Lower leg skin (tissue), 4 donors: Measurements from ENCODE around the gene LRG1. TPM values are rescaled to one million over a fixed set of nuclear protein-coding genes. Genes with fewer than 3 reads are reported as not detected.

Experiments
- DNase-seq, 2 donors: peaks; one replicate each; pipeline ENCODE4 v3.0.0-alpha.2; 2019; ENCODE audit warnings: low spot score in 2 of 2
- H3K4me3 ChIP-seq: fragments of 200-600 bp; sonication (generic); 2 replicates; pipeline ENCODE4 v1.5.1; 2017; ENCODE audit warnings: mild to moderate bottlenecking, low read depth; ENCODE audit not compliant: poor library complexity, severe bottlenecking
- POLR2A ChIP-seq, 2 donors: fragments of 450-650 bp; IDR thresholded peaks; one replicate each; pipeline ENCODE4 v1.6.1; 2016 to 2017; ENCODE audit warnings: antibody characterized with exemption in 2 of 2, mild to moderate bottlenecking in 1 of 2, moderate library complexity in 1 of 2
- WGBS, 2 donors: methylation state at CpG; one replicate each; pipeline ENCODE4 v1.1.5; 2018; 5-methylcytosine and 5-hydroxymethylcytosine counted together
- intact Hi-C: fragments of 100-400 bp; cut with DNase I; formaldehyde crosslinking; loops from one replicate; pipeline ENCODE4 v1.15.0; 2023; ENCODE audit warnings: low total_unique reads
- total RNA-seq, 4 donors: library from RNA; depleted of rRNA; stranded (reverse); fragments of >200 nt; gene quantifications; one replicate each; pipeline ENCODE4 v1.1.0, GENCODE V29; 2016
- TF ChIP-seq, protein P1 (sequence below), 3 donors: fragments of 450-650 bp; IDR thresholded peaks; one replicate each; pipeline ENCODE4 v1.5.1; 2016; ENCODE audit warnings: antibody characterized with exemption in 3 of 3, mild to moderate bottlenecking in 3 of 3, moderate library complexity in 2 of 3

The LRG1 gene
- total RNA-seq, 4 donors from 2014 or later = 1.8 to 9.9 (median 2.7) TPM

DNA sequence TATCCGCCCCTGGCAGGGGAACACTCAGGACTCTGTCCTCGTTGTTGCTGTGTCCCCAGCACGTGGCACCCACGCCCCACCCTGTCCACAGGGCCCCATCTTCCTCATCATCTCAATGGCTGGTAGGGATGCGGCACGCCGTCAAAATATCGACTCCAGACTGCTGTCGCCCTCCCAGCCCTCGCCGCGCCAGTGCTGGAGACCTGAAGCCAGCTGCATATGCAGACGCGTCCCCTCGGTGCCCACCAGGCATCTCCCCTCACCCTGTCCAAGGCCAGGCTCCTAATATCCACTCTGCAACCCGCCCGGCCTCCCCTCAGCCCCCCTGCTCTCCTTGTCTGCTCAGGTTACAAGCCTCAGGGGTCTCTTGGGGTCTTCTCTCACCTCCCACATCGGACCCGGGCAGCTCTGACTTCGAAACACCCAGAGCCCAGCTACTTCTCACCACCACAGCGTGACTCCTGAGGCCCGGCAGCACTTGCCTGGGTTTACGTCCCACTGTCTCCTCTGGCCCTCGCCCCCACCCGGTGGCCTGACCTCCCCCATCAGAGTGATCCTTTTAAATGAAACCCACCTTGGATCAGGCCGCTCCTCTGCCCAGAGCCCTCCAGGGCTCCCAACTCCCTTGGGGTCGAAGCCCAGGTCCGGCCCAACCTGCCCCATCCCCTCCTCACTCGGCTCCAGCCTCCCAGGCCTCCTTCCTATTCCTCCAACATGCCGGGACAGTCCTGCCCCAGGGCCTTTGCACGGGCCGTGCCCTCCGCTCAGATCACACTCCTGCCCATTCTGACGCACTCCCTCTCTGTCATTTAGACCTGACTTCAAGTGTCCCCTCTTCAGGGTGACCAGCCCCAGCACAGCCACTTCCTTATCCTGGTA is 34.0 kb downstream of the LRG1 start:
- no peak overlapping the region for H3K4me3 ChIP-seq
- intact Hi-C loops = no loop called here
- DNase-seq = no peak
- TF ChIP-seq, protein P1, sequence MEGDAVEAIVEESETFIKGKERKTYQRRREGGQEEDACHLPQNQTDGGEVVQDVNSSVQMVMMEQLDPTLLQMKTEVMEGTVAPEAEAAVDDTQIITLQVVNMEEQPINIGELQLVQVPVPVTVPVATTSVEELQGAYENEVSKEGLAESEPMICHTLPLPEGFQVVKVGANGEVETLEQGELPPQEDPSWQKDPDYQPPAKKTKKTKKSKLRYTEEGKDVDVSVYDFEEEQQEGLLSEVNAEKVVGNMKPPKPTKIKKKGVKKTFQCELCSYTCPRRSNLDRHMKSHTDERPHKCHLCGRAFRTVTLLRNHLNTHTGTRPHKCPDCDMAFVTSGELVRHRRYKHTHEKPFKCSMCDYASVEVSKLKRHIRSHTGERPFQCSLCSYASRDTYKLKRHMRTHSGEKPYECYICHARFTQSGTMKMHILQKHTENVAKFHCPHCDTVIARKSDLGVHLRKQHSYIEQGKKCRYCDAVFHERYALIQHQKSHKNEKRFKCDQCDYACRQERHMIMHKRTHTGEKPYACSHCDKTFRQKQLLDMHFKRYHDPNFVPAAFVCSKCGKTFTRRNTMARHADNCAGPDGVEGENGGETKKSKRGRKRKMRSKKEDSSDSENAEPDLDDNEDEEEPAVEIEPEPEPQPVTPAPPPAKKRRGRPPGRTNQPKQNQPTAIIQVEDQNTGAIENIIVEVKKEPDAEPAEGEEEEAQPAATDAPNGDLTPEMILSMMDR (IDR thresholded peaks at IDR 0.05) = no peak
- TF ChIP-seq POLR2A (IDR thresholded peaks at IDR 0.05) = no peak
- WGBS, 2 donors = 92% methylated on average over 34 of the region's 34 CpGs

DNA sequence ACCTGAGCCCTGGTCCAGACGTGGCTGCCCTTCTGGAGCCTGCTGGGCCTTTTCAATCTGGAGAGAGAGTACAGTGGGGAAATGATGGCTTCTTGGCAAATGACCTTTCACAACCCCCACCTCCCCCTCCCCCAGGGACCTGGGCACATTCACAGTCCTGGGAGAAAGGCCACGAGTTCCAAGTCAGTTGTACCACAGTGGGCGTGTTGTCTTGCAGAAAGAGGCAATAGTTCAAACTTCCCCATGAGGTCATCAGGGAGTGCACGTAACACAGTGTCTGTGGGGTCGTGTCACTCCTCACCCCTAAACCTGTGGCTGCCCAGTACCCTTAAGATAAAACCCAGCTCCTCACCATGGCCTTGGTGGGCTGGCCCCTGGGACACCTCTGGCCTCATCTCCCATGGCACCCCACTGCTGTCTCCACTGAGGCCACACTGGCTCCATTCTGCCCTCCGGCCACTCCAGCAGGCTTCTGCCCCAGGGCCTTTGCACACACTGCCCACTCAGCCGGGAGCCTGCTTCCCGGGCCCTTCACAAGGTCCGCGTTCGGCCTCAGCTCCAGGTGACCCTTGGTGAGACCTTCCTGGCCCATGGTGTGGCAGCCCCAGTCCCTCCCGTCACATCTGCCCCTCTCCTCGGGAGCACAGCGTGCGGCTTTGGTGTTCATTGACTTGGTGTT is 34.8 kb downstream of the LRG1 start:
- TF ChIP-seq POLR2A (IDR thresholded peaks at IDR 0.05) = no peak
- TF ChIP-seq, protein P1 (IDR thresholded peaks at IDR 0.05) = no peak
- intact Hi-C loops = no loop called here
- 83 to 84% methylated on average over 15 of the region's 15 CpGs for WGBS, 2 donors
- no peak for DNase-seq
- no peak overlapping the region for H3K4me3 ChIP-seq

DNA sequence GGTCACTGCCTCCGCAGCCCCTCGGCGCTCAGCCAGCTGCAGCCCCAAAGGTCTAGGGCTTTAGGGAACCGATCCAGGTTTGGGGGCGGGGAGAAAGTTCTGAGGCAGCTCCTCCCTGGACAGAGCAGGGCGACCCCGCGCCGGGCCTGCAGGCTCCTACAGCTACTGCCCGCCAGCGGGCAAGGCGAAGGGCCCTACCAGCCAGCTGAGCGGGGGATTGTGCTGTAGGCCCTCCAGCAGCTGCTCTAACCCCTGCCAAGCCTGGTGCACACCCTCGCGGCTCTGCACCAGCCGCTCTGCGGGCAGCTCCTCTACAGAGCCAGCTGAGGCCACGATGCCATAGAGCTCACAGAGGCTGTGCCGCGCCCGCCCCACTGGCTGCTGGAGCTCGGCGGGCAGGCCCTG is 35.5 kb downstream of the LRG1 start:
- 89 to 90% methylated on average over 3 to 10 of the region's 23 CpGs for WGBS, 2 donors
- intact Hi-C loops = no loop called here
- TF ChIP-seq, protein P1 (IDR thresholded peaks at IDR 0.05) = no peak
- TF ChIP-seq POLR2A (IDR thresholded peaks at IDR 0.05) = no peak
- no peak overlapping the region for H3K4me3 ChIP-seq
- DNase-seq = no peak

DNA sequence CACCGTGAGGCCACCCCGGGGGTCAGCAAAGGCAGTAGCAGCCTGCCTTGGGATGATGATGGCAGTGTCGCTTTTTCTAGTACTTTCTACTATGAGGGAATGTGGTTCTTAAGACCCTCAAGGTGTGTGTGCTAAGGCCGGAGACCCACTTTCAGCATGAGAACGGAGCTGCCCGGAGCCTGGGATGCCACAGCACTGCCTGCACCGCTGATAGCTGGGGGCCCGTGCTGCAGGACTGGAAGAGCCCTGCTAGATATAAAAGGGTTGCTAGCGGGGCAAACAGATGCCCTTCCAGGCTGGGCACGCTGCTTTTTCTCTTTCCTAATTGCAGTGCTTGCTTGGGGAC is 36.0 kb downstream of the LRG1 start:
- intact Hi-C loops = no loop called here
- no peak for DNase-seq
- WGBS, 2 donors = 91 to 96% methylated on average over 10 of the region's 10 CpGs
- H3K4me3 ChIP-seq = no peak overlapping the region
- TF ChIP-seq POLR2A (IDR thresholded peaks at IDR 0.05) = no peak
- TF ChIP-seq, protein P1 (IDR thresholded peaks at IDR 0.05) = no peak

DNA sequence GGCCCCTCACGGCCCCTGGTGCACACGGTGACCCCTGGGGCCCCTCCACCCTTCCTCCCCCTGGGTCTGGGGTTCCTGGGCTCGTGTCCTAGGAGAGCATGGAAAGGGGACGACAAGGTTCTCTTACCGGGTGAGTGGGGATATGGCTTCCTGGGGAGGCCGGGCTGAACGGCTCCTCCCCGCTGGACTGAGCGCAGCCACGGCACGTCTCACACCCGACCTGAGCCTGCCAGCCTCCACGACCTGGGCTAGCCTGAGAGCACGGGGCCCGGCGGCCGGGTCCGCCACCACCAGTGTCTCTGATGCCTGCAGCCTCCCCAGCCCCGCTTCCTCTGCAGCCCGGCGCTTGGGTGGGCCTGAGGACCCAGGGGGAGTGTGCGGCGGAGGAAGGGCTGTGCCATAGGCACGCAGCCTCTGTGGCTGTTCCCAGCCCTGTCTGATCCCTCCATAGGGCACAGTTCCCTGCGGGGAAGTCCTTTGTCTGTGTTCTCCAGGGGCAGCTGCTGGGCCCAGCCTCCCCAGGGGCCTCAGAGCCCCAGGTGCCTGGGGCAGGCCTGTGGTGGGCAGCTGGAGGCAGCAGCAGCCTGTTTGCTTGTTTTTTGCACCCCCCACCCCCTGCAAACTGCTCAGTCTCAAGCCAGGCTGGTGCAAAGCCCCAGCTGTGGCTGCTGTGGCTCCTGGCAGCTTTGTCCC is 36.6 kb downstream of the LRG1 start:
- no peak for DNase-seq
- WGBS, 2 donors = 86 to 88% methylated on average over 21 to 24 of the region's 25 CpGs
- intact Hi-C loops = no loop called here

More for the DNA sequence above, 36.6 kb downstream of the LRG1 start:
- TF ChIP-seq, protein P1 (IDR thresholded peaks at IDR 0.05) = no peak
- TF ChIP-seq POLR2A (IDR thresholded peaks at IDR 0.05) = no peak
- no peak overlapping the region for H3K4me3 ChIP-seq
